ENCODE data around the gene NUP188.
"Not testable (repeated sequence)": the region's sequence is repeated elsewhere in the genome, so short reads cannot be mapped to it uniquely, and the experiment has no call there.

Gene NUP188

GRCh38 chr9:128999581-129000206 is 52.2 kb downstream of the NUP188 start:
- TF ChIP-seq, protein P1, sequence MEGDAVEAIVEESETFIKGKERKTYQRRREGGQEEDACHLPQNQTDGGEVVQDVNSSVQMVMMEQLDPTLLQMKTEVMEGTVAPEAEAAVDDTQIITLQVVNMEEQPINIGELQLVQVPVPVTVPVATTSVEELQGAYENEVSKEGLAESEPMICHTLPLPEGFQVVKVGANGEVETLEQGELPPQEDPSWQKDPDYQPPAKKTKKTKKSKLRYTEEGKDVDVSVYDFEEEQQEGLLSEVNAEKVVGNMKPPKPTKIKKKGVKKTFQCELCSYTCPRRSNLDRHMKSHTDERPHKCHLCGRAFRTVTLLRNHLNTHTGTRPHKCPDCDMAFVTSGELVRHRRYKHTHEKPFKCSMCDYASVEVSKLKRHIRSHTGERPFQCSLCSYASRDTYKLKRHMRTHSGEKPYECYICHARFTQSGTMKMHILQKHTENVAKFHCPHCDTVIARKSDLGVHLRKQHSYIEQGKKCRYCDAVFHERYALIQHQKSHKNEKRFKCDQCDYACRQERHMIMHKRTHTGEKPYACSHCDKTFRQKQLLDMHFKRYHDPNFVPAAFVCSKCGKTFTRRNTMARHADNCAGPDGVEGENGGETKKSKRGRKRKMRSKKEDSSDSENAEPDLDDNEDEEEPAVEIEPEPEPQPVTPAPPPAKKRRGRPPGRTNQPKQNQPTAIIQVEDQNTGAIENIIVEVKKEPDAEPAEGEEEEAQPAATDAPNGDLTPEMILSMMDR (IDR thresholded peaks at IDR 0.05; ENCODE audit: control insufficient read depth, insufficient read depth, low read depth, low read length, missing control alignments), result no peak
- no peak for DNase-seq (ENCODE audit: low read depth)
- H3K4me3 ChIP-seq (ENCODE audit: control insufficient read depth, low read depth, low read length), result no peak overlapping the region

DNA sequence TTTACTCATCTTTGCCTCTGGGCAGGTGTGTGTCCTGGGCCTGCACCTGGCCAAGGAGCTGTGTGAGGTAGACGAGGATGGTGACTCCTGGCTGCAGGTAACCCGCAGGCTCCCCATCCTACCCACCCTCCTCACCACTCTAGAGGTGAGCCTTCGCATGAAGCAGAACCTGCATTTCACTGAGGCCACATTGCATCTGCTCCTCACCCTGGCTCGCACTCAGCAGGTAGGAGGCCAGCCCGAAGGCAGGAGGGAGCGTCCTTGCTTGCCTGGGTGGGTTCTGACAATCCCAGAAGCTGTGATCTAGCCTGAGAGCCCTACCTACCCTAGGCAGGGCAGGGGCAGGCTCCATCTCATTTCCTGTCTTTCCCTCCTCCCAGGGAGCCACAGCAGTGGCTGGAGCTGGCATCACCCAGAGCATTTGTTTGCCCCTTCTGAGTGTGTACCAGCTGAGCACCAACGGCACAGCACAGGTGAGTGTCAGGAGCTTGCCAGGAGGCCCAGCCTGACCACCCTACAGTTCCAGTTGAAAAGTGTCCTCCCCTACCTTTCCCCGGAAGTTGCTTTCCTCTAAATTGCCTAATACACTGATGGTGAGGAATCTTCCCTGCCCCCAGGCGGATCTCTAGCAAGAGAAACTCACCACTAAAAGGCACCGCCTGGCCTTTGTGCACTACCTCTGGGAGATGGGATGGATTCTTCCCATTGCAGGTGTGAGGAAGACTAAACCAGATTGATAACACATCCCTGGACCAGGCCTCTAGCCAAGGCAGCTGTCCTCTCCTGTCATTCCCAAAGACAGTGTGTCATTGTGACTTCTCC is 54.2 kb downstream of the NUP188 start:
- no peak for DNase-seq (ENCODE audit: low read depth)
- H3K4me3 ChIP-seq (ENCODE audit: control insufficient read depth, low read depth, low read length), result no peak overlapping the region
- TF ChIP-seq, protein P1 (IDR thresholded peaks at IDR 0.05; ENCODE audit: control insufficient read depth, insufficient read depth, low read depth, low read length, missing control alignments), result no peak

GRCh38 chr9:129002992-129003391 is 55.5 kb downstream of the NUP188 start:
- DNase-seq (ENCODE audit: low read depth), result no peak
- TF ChIP-seq, protein P1 (IDR thresholded peaks at IDR 0.05; ENCODE audit: control insufficient read depth, insufficient read depth, low read depth, low read length, missing control alignments), result no peak
- no peak overlapping the region for H3K4me3 ChIP-seq (ENCODE audit: control insufficient read depth, low read depth, low read length)

DNA sequence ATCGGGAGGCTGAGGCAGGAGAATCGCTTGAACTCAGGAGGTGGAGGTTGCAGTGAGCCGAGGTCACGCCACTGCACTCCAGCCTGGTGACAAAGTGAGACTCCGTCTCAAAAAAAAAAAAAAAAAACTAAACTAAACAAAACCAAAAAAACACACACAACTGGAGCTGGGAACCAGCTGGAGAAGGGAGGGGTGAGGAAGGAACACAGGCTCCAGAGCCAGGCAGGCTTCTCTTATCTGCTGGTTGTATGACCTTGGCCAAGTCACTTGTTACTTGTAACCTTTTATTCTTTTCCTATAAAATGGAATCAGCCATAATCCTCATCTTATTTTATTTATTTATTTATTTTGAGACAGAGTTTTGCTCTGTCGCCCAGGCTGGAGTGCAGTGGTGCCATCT is 56.7 kb downstream of the NUP188 start:
- not testable (repeated sequence) for DNase-seq (ENCODE audit: low read depth); H3K4me3 ChIP-seq (ENCODE audit: control insufficient read depth, low read depth, low read length)

DNA sequence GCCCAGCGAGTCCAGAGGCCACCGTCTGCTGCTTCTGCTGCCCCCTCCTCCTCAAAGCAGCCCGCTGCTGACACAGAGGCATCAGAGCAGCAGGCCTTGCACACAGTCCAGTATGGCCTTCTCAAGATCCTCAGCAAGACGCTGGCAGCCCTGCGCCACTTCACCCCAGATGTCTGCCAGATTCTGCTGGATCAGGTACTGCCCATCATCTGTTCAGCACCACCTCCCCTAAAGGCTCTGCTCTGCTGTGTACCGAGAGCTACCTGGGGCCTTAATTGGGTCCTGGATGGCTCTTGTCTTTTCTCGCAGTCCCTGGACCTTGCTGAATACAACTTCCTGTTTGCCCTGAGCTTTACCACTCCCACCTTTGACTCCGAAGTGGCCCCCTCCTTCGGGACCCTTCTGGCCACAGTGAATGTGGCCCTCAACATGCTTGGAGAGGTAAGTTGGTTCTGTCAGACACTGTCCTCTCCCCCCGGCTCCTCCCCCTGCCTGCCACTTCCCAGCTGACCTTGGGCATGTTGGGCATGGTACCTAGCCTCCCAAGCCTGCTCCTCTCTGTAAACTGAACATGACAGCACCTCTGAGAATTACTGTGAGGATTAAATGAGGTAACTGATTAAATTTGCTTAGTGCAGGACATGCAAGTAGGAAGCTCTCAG is 58.0 kb downstream of the NUP188 start:
- no peak overlapping the region for H3K4me3 ChIP-seq (ENCODE audit: control insufficient read depth, low read depth, low read length)
- DNase-seq (ENCODE audit: low read depth), result no peak
- TF ChIP-seq, protein P1 (IDR thresholded peaks at IDR 0.05; ENCODE audit: control insufficient read depth, insufficient read depth, low read depth, low read length, missing control alignments), result no peak

- no peak overlapping the region for H3K4me3 ChIP-seq (ENCODE audit: control insufficient read depth, low read depth, low read length)
- DNase-seq (ENCODE audit: low read depth), result peak; percentile 23
- TF ChIP-seq, protein P1 (IDR thresholded peaks at IDR 0.05; ENCODE audit: control insufficient read depth, insufficient read depth, low read depth, low read length, missing control alignments), result peak; percentile 97
Observed at GRCh38 chr9:129006328-129007034, 59.0 kb downstream of the NUP188 start.
